Stimulated activated CD4-positive, alpha-beta T cell treated with anti-CD3 and anti-CD28 coated beads, TNF-alpha, amount 100 ng/mL, for 24 hours (primary cell): ENCODE results near the gene FIP1L1.
"Not testable (repeated sequence)": the region's sequence is repeated elsewhere in the genome, so short reads cannot be mapped to it uniquely, and the experiment has no call there.

Experiments used
- DNase-seq, 3 experiments: peaks; one replicate each; pipeline ENCODE4 v3.0.0-alpha.2; 2020; ENCODE audit warnings: low read depth in 3 of 3

Gene FIP1L1

GRCh38 chr4:53377319-53378170 is at the start of gene FIP1L1:
FIP1L1 (plus strand) TSS chr4:53377641; CDS start chr4:53377839, 198 bp downstream.
- peak; percentile 87 to 96 (median 92) for DNase-seq

- not testable (repeated sequence) for DNase-seq
These were observed 42.5 kb upstream of the FIP1L1 start for GRCh38 chr4:53334916-53335315.

GRCh38 chr4:53340145-53340544 is 37.3 kb upstream of the FIP1L1 start:
- not testable (repeated sequence) for DNase-seq

- not testable (repeated sequence) for DNase-seq
These were observed 31.0 kb upstream of the FIP1L1 start for GRCh38 chr4:53346392-53346791.

- DNase-seq: no peak
These were observed 30.3 kb upstream of the FIP1L1 start for GRCh38 chr4:53346920-53347852.

- no peak for DNase-seq
These were observed 29.4 kb upstream of the FIP1L1 start for GRCh38 chr4:53348046-53348445.

GRCh38 chr4:53349091-53349491 is 28.4 kb upstream of the FIP1L1 start:
- no peak for DNase-seq

- DNase-seq: no peak
These were observed 23.3 kb upstream of the FIP1L1 start for GRCh38 chr4:53354012-53354722.

GRCh38 chr4:53355930-53356521 is 21.4 kb upstream of the FIP1L1 start:
- DNase-seq: no peak

- no peak for DNase-seq
These were observed 16.0 kb upstream of the FIP1L1 start for GRCh38 chr4:53361451-53361850.

GRCh38 chr4:53362093-53362492 is 15.3 kb upstream of the FIP1L1 start:
- DNase-seq: no peak

GRCh38 chr4:53364624-53365023 is 12.8 kb upstream of the FIP1L1 start:
- DNase-seq: no peak

GRCh38 chr4:53365121-53365485 is 12.3 kb upstream of the FIP1L1 start:
- no peak for DNase-seq

GRCh38 chr4:53365486-53366300 is 11.7 kb upstream of the FIP1L1 start, which contains the start of gene SCFD2:
SCFD2 (minus strand) TSS chr4:53366061.
- DNase-seq: peak; percentile 95 to 98 (median 97)

- DNase-seq: no peak
These were observed 11.1 kb upstream of the FIP1L1 start for GRCh38 chr4:53366301-53366716.

- DNase-seq: no peak
These were observed 9.7 kb upstream of the FIP1L1 start for GRCh38 chr4:53367721-53368120.

- no peak for DNase-seq
These were observed 6.4 kb upstream of the FIP1L1 start for GRCh38 chr4:53371049-53371448.

- DNase-seq: no peak
These were observed 5.5 kb upstream of the FIP1L1 start for GRCh38 chr4:53371843-53372521.

GRCh38 chr4:53374777-53375258 is 2.6 kb upstream of the FIP1L1 start:
- no peak for DNase-seq

GRCh38 chr4:53376900-53377299 is 541 bp upstream of the FIP1L1 start:
- no peak for DNase-seq
